ENCODE data around the gene TDP1.

TDP1 gene

GRCh38 chr14:89955745-89956660 lies at the start of gene TDP1:
TDP1 (plus strand) TSS chr14:89955927; CDS start chr14:89963115, 7,188 bp downstream.
- peaks cover 4% of the 10 kb centered on the region for H3K9me3 Mint-ChIP-seq
- peak; percentile 96 for DNase-seq
- no peaks in the 10 kb centered on the region for H3K27me3 Mint-ChIP-seq
- H3K4me3 Mint-ChIP-seq: peak within 1 kb of the TSS; percentile 97
- peaks cover 55% of the 10 kb centered on the region for H3K36me3 Mint-ChIP-seq (ENCODE audit: low read depth)
- H3K4me1 Mint-ChIP-seq (ENCODE audit: low read depth): peaks cover 68% of the 10 kb centered on the region
- H3K27ac Mint-ChIP-seq: peak within 1 kb of the TSS; percentile 99

- no peaks in the 10 kb centered on the region for H3K9me3 Mint-ChIP-seq
- H3K36me3 Mint-ChIP-seq (ENCODE audit: low read depth): no peaks in the 10 kb centered on the region
- H3K4me3 Mint-ChIP-seq: no peak overlapping the region
- DNase-seq: no peak
- peaks cover 19% of the 10 kb centered on the region for H3K4me1 Mint-ChIP-seq (ENCODE audit: low read depth)
- H3K27ac Mint-ChIP-seq: no peak overlapping the region
- peaks cover 6% of the 10 kb centered on the region for H3K27me3 Mint-ChIP-seq
Measured at GRCh38 chr14:89906000-89906399, 49.7 kb upstream of the TDP1 start.

- H3K4me3 Mint-ChIP-seq: no peak overlapping the region
- no peak for DNase-seq
- peaks cover 19% of the 10 kb centered on the region for H3K4me1 Mint-ChIP-seq (ENCODE audit: low read depth)
- H3K9me3 Mint-ChIP-seq: no peaks in the 10 kb centered on the region
- H3K27me3 Mint-ChIP-seq: peaks cover 6% of the 10 kb centered on the region
- H3K27ac Mint-ChIP-seq: no peak overlapping the region
- H3K36me3 Mint-ChIP-seq (ENCODE audit: low read depth): no peaks in the 10 kb centered on the region
Measured at GRCh38 chr14:89907655-89908054, 48.1 kb upstream of the TDP1 start.

GRCh38 chr14:89908712-89909450 lies 46.8 kb upstream of the TDP1 start:
- H3K36me3 Mint-ChIP-seq (ENCODE audit: low read depth): no peaks in the 10 kb centered on the region
- no peak overlapping the region for H3K27ac Mint-ChIP-seq
- no peak overlapping the region for H3K4me3 Mint-ChIP-seq
- peaks cover 9% of the 10 kb centered on the region for H3K4me1 Mint-ChIP-seq (ENCODE audit: low read depth)
- no peaks in the 10 kb centered on the region for H3K9me3 Mint-ChIP-seq
- DNase-seq: no peak
- H3K27me3 Mint-ChIP-seq: peaks cover 6% of the 10 kb centered on the region

- Mint-ChIP-seq H3K9me3 (no peaks in the 10 kb centered on the region), H3K4me1 (ENCODE audit: low read depth) (peaks cover 5% of the 10 kb centered on the region), H3K36me3 (ENCODE audit: low read depth) (no peaks in the 10 kb centered on the region), H3K27me3 (peaks cover 6% of the 10 kb centered on the region), H3K27ac (no peak overlapping the region), H3K4me3 (no peak overlapping the region)
- no peak for DNase-seq
Measured at GRCh38 chr14:89909586-89909985, 46.1 kb upstream of the TDP1 start.

- Mint-ChIP-seq H3K4me3 (no peak overlapping the region), H3K9me3 (no peaks in the 10 kb centered on the region), H3K27me3 (peaks cover 9% of the 10 kb centered on the region), H3K4me1 (ENCODE audit: low read depth) (peaks cover 4% of the 10 kb centered on the region), H3K36me3 (ENCODE audit: low read depth) (no peaks in the 10 kb centered on the region), H3K27ac (no peak overlapping the region)
- DNase-seq: no peak
Measured at GRCh38 chr14:89910691-89911009, 45.1 kb upstream of the TDP1 start.

GRCh38 chr14:89911010-89911919 lies 44.5 kb upstream of the TDP1 start:
- Mint-ChIP-seq H3K36me3 (ENCODE audit: low read depth) (no peaks in the 10 kb centered on the region), H3K9me3 (no peaks in the 10 kb centered on the region), H3K4me3 (no peak overlapping the region), H3K27ac (no peak overlapping the region), H3K4me1 (ENCODE audit: low read depth) (peaks cover 3% of the 10 kb centered on the region), H3K27me3 (peaks cover 9% of the 10 kb centered on the region)
- DNase-seq: no peak

GRCh38 chr14:89912221-89912620 lies 43.5 kb upstream of the TDP1 start:
- Mint-ChIP-seq H3K27me3 (peaks cover 9% of the 10 kb centered on the region), H3K27ac (no peak overlapping the region), H3K36me3 (ENCODE audit: low read depth) (no peaks in the 10 kb centered on the region), H3K4me3 (no peak overlapping the region), H3K4me1 (ENCODE audit: low read depth) (peaks cover 3% of the 10 kb centered on the region), H3K9me3 (no peaks in the 10 kb centered on the region)
- DNase-seq: no peak

GRCh38 chr14:89912667-89913211 lies 43.0 kb upstream of the TDP1 start:
- peaks cover 9% of the 10 kb centered on the region for H3K27me3 Mint-ChIP-seq
- no peak overlapping the region for H3K4me3 Mint-ChIP-seq
- no peaks in the 10 kb centered on the region for H3K9me3 Mint-ChIP-seq
- H3K4me1 Mint-ChIP-seq (ENCODE audit: low read depth): peaks cover 3% of the 10 kb centered on the region
- no peaks in the 10 kb centered on the region for H3K36me3 Mint-ChIP-seq (ENCODE audit: low read depth)
- no peak for DNase-seq
- H3K27ac Mint-ChIP-seq: no peak overlapping the region

GRCh38 chr14:89915114-89915878 lies 40.4 kb upstream of the TDP1 start:
- no peaks in the 10 kb centered on the region for H3K36me3 Mint-ChIP-seq (ENCODE audit: low read depth)
- H3K4me3 Mint-ChIP-seq: no peak overlapping the region
- H3K4me1 Mint-ChIP-seq (ENCODE audit: low read depth): peaks cover 3% of the 10 kb centered on the region
- DNase-seq: peak; percentile 69
- no peak overlapping the region for H3K27ac Mint-ChIP-seq
- H3K27me3 Mint-ChIP-seq: peaks cover 9% of the 10 kb centered on the region
- H3K9me3 Mint-ChIP-seq: no peaks in the 10 kb centered on the region

- no peak for DNase-seq
- H3K27ac Mint-ChIP-seq: no peak overlapping the region
- H3K27me3 Mint-ChIP-seq: peaks cover 3% of the 10 kb centered on the region
- no peaks in the 10 kb centered on the region for H3K9me3 Mint-ChIP-seq
- peaks cover 8% of the 10 kb centered on the region for H3K4me1 Mint-ChIP-seq (ENCODE audit: low read depth)
- no peak overlapping the region for H3K4me3 Mint-ChIP-seq
- H3K36me3 Mint-ChIP-seq (ENCODE audit: low read depth): no peaks in the 10 kb centered on the region
Measured at GRCh38 chr14:89918721-89919120, 37.0 kb upstream of the TDP1 start.

GRCh38 chr14:89920056-89920455 lies 35.7 kb upstream of the TDP1 start:
- Mint-ChIP-seq H3K36me3 (ENCODE audit: low read depth) (no peaks in the 10 kb centered on the region), H3K4me1 (ENCODE audit: low read depth) (peaks cover 7% of the 10 kb centered on the region), H3K9me3 (no peaks in the 10 kb centered on the region), H3K4me3 (no peak overlapping the region), H3K27ac (no peak overlapping the region), H3K27me3 (peaks cover 2% of the 10 kb centered on the region)
- DNase-seq: no peak

GRCh38 chr14:89921346-89921745 lies 34.4 kb upstream of the TDP1 start:
- Mint-ChIP-seq H3K27ac (no peak overlapping the region), H3K4me1 (ENCODE audit: low read depth) (peaks cover 5% of the 10 kb centered on the region), H3K9me3 (no peaks in the 10 kb centered on the region), H3K36me3 (ENCODE audit: low read depth) (no peaks in the 10 kb centered on the region), H3K4me3 (no peak overlapping the region), H3K27me3 (no peaks in the 10 kb centered on the region)
- DNase-seq: no peak

All from activated T-cell treated with anti-CD3 and anti-CD28 coated beads, Interleukin-2, amount 50 U/mL, for 24 hours (primary cell).